Sigmoid colon (tissue), 7 donors: ENCODE data around the gene IGF2BP2. TPM values are rescaled to one million over a fixed set of nuclear protein-coding genes. Genes with fewer than 3 reads are reported as not detected.

Source experiments
- DNase-seq: peaks from one replicate; pipeline ENCODE4 v3.0.0-alpha.2; 2019
- H3K27ac ChIP-seq, 4 donors: fragments of 200-600 bp; sonication (generic); one replicate each; pipeline ENCODE4 v1.5.1; 2016 to 2019; ENCODE audit warnings: mild to moderate bottlenecking in 1 of 4
- H3K27me3 ChIP-seq, 3 donors: fragments of 200-600 bp; sonication (generic); one replicate each; pipeline ENCODE4 v1.5.1; 2019; ENCODE audit warnings: mild to moderate bottlenecking in 1 of 3
- H3K36me3 ChIP-seq, 4 donors: fragments of 200-600 bp; sonication (generic); one replicate each; pipeline ENCODE4 v1.5.1; 2016 to 2019
- H3K4me1 ChIP-seq, 4 donors: fragments of 200-600 bp; sonication (generic); one replicate each; pipeline ENCODE4 v1.5.1; 2017 to 2019
- H3K4me3 ChIP-seq, 4 donors: fragments of 200-600 bp; sonication (generic); one replicate each; pipeline ENCODE4 v1.5.1; 2017 to 2019; ENCODE audit warnings: mild to moderate bottlenecking in 2 of 4, moderate library complexity in 1 of 4
- H3K9me3 ChIP-seq, 4 donors: fragments of 200-600 bp in 3 of 4; sonication (generic) in 3 of 4; one replicate each; pipeline versions ENCODE4 v1.5.1 to v1.6.1; 2013 to 2019
- EP300 ChIP-seq, 4 donors: sonication (generic); formaldehyde crosslinking; IDR thresholded peaks; one replicate each; pipeline ENCODE4 v1.6.1; 2017; ENCODE audit warnings: antibody characterized with exemption in 4 of 4
- POLR2A ChIP-seq, 2 donors: fragments of 450-650 bp; IDR thresholded peaks; one replicate each; pipeline ENCODE4 v1.6.1; 2016; ENCODE audit warnings: antibody characterized with exemption in 2 of 2, mild to moderate bottlenecking in 2 of 2, moderate library complexity in 2 of 2
- POLR2AphosphoS5 ChIP-seq, 4 donors: sonication (generic); formaldehyde crosslinking; IDR thresholded peaks; one replicate each; pipeline ENCODE4 v1.6.1; 2017; ENCODE audit warnings: antibody characterized with exemption in 4 of 4
- WGBS, 2 donors: extraction: QIAGEN DNeasy Blood & Tissue Kit; methylation state at CpG; one replicate each; pipeline ENCODE4 v1.1.7; 2013; 5-methylcytosine and 5-hydroxymethylcytosine counted together
- intact Hi-C: fragments of 100-400 bp; cut with DNase I; formaldehyde crosslinking; loops from one replicate; pipeline ENCODE4 v1.15.1; 2023
- polyA plus RNA-seq, 3 donors: library from polyadenylated mRNA; stranded (reverse); fragments of 200-250 nt; gene quantifications; one replicate each; pipeline ENCODE4 v1.2.3, GENCODE V29; 2013
- total RNA-seq, 4 donors: library from RNA; depleted of rRNA; stranded (reverse); fragments of >200 nt; gene quantifications; one replicate each; pipeline ENCODE4 v1.1.0, GENCODE V29; 2016
- TF ChIP-seq, protein P1 (sequence below), 4 experiments: fragments of 450-650 bp in 3 of 4; fragments of 200-600 bp in 1 of 4; IDR thresholded peaks; one replicate each; pipeline ENCODE4 v1.5.1; 2016 to 2019; ENCODE audit warnings: antibody characterized with exemption in 4 of 4, mild to moderate bottlenecking in 3 of 4, moderate library complexity in 2 of 4
- donor health status: healthy with polysubstance abuse.
- donor health status: Bipolar disorder and iron deficiency.
- donor health status: healthy.

IGF2BP2 gene
- total and polyA plus RNA-seq, 7 donors: 6.3 to 20.7 (median 14.7) TPM

DNA sequence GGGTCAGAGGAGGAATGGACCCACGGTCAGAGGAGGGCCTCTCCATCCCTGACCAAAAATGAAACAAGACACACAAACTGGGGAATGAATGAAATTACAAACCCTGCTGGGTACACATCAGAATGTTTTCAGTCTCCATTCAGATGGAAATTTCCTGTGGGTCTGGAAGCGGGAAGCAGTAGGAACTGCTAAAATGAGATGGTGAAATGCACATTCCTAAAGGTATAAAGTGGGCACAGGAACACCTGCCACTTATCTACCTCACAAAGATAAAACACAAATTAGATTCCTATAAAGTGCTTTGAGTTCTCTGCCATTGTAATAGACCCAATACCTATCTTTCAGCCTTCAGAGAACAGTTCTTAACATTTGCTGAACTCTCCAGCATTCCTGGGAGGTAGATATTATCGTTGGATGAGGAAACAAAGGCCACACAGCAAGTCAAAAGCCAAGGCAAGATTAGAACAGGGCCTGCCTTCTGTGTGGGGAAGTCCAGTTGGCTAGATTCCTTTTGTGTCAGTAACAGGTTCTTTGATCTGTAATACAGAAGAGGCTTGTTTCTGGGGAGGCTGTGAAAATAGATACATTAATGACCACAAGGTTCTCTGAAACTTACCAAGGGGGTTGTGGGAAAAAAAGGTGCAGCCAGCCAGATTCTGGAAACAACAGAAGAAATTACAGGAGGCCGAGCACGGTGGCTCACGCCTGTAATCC lies 98.4 kb downstream of the IGF2BP2 start:
- H3K36me3 ChIP-seq: no peaks in the 10 kb centered on the region
- DNase-seq: no peak
- no peaks in the 10 kb centered on the region for H3K9me3 ChIP-seq
- no peaks in the 10 kb centered on the region for H3K4me1 ChIP-seq
- H3K4me3 ChIP-seq: no peak overlapping the region
- no peak overlapping the region for H3K27ac ChIP-seq
- WGBS, 2 donors: 83 to 85% methylated on average over 6 of the region's 6 CpGs
- TF ChIP-seq POLR2A (IDR thresholded peaks at IDR 0.05) (no peak), POLR2AphosphoS5 (IDR thresholded peaks at IDR 0.05) (no peak), EP300 (IDR thresholded peaks at IDR 0.05) (no peak)
- TF ChIP-seq, protein P1, sequence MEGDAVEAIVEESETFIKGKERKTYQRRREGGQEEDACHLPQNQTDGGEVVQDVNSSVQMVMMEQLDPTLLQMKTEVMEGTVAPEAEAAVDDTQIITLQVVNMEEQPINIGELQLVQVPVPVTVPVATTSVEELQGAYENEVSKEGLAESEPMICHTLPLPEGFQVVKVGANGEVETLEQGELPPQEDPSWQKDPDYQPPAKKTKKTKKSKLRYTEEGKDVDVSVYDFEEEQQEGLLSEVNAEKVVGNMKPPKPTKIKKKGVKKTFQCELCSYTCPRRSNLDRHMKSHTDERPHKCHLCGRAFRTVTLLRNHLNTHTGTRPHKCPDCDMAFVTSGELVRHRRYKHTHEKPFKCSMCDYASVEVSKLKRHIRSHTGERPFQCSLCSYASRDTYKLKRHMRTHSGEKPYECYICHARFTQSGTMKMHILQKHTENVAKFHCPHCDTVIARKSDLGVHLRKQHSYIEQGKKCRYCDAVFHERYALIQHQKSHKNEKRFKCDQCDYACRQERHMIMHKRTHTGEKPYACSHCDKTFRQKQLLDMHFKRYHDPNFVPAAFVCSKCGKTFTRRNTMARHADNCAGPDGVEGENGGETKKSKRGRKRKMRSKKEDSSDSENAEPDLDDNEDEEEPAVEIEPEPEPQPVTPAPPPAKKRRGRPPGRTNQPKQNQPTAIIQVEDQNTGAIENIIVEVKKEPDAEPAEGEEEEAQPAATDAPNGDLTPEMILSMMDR (IDR thresholded peaks at IDR 0.05): no peak
- intact Hi-C loops: no loop called here
- no peaks in the 10 kb centered on the region for H3K27me3 ChIP-seq

- 90 to 96% methylated on average over 3 of the region's 3 CpGs for WGBS, 2 donors
- TF ChIP-seq EP300 (IDR thresholded peaks at IDR 0.05): no peak
- no peak for TF ChIP-seq POLR2A (IDR thresholded peaks at IDR 0.05)
- TF ChIP-seq, protein P1 (IDR thresholded peaks at IDR 0.05): no peak
- TF ChIP-seq POLR2AphosphoS5 (IDR thresholded peaks at IDR 0.05): no peak
- DNase-seq: no peak
- no peak overlapping the region for H3K4me3 ChIP-seq
- no peaks in the 10 kb centered on the region for H3K36me3 ChIP-seq
- H3K9me3 ChIP-seq: no peaks in the 10 kb centered on the region
- no peaks in the 10 kb centered on the region for H3K4me1 ChIP-seq
- no peak overlapping the region for H3K27ac ChIP-seq
- intact Hi-C loops: no loop called here
- H3K27me3 ChIP-seq: no peaks in the 10 kb centered on the region
These were observed 100.1 kb downstream of the IGF2BP2 start for GRCh38 chr3:185724761-185725160.

DNA sequence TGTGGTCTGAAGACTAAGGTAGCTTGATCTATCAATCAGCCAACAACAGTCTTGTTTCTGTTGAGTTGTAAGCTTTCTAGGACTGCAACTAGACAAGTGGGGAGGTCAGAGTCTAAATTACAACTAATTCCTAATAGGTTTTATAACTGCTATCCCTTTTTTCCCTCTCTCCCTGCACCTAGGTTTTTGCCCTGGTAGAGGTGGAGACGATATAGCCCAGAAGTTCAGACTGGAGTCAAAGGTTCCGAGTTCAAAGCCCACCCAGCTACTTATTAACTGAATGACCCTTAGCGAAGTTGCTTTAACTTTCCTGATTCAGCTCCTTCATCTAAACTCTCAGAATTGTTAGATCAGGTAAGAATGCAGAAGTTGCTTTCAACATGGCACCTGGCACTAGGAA lies 100.6 kb downstream of the IGF2BP2 start:
- intact Hi-C loops: no loop called here
- TF ChIP-seq POLR2AphosphoS5 (IDR thresholded peaks at IDR 0.05) (no peak), POLR2A (IDR thresholded peaks at IDR 0.05) (no peak), EP300 (IDR thresholded peaks at IDR 0.05) (no peak)
- TF ChIP-seq, protein P1 (IDR thresholded peaks at IDR 0.05): no peak
- no peak overlapping the region for H3K27ac ChIP-seq
- WGBS, 2 donors: 96% methylated on average over 3 of the region's 3 CpGs
- no peak for DNase-seq
- H3K4me1 ChIP-seq: no peaks in the 10 kb centered on the region
- H3K4me3 ChIP-seq: no peak overlapping the region
- no peaks in the 10 kb centered on the region for H3K27me3 ChIP-seq
- no peaks in the 10 kb centered on the region for H3K9me3 ChIP-seq
- H3K36me3 ChIP-seq: no peaks in the 10 kb centered on the region

DNA sequence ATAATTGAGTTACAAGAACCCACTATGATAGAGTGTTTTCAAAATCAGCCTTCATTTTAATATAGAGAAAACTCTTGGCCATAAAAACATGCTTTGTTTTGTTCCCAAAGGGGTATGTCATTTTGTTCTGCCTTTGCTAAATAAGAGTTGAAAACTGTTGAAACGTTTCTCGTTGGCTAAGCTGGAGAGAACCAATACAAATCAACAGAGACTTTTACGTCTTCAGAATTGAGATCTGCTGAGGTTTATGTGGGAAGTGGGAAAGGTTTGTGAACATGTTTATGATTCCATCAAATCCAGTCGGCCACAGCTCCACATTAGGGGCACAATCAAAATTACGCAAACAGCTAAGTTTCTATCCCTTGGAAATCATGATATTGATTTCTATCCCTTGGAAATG lies 102.0 kb downstream of the IGF2BP2 start:
- H3K27ac ChIP-seq: no peak overlapping the region
- 83% methylated on average over 5 of the region's 5 CpGs for WGBS, 2 donors
- TF ChIP-seq, protein P1 (IDR thresholded peaks at IDR 0.05): no peak
- TF ChIP-seq EP300 (IDR thresholded peaks at IDR 0.05) (no peak), POLR2A (IDR thresholded peaks at IDR 0.05) (no peak), POLR2AphosphoS5 (IDR thresholded peaks at IDR 0.05) (no peak)
- intact Hi-C loops: no loop called here
- DNase-seq: no peak
- no peaks in the 10 kb centered on the region for H3K36me3 ChIP-seq
- no peaks in the 10 kb centered on the region for H3K9me3 ChIP-seq
- H3K4me1 ChIP-seq: no peaks in the 10 kb centered on the region
- H3K27me3 ChIP-seq: no peaks in the 10 kb centered on the region
- H3K4me3 ChIP-seq: no peak overlapping the region

- intact Hi-C loops: no loop called here
- no peak for TF ChIP-seq POLR2A (IDR thresholded peaks at IDR 0.05)
- no peak for TF ChIP-seq POLR2AphosphoS5 (IDR thresholded peaks at IDR 0.05)
- TF ChIP-seq, protein P1 (IDR thresholded peaks at IDR 0.05): no peak
- TF ChIP-seq EP300 (IDR thresholded peaks at IDR 0.05): no peak
- H3K36me3 ChIP-seq: no peaks in the 10 kb centered on the region
- DNase-seq: no peak
- H3K4me1 ChIP-seq: no peaks in the 10 kb centered on the region
- no peaks in the 10 kb centered on the region for H3K27me3 ChIP-seq
- no peaks in the 10 kb centered on the region for H3K9me3 ChIP-seq
- H3K4me3 ChIP-seq: no peak overlapping the region
- 55 to 83% methylated on average over 3 of the region's 3 CpGs for WGBS, 2 donors
- H3K27ac ChIP-seq: no peak overlapping the region
These were observed 102.9 kb downstream of the IGF2BP2 start for GRCh38 chr3:185721970-185722369.
